Bronchial epithelial cell (primary cell): ENCODE measurements around the gene HOXB5. TPM values are rescaled to one million over a fixed set of nuclear protein-coding genes. Genes with fewer than 3 reads are reported as not detected.

Experiments used
- DNase-seq: peaks from one replicate; pipeline ENCODE4 v3.0.0-alpha.2; 2010; ENCODE audit warnings: low read depth
- FAIRE-seq: peaks from 2 replicates; lab custom pipeline; 2011; peaks lifted over from hg19 to GRCh38; lab: Jason Lieb, UNC
- H3K27me3 ChIP-seq: 2 replicates; pipeline ENCODE4 v1.5.1; 2011; ENCODE audit warnings: low read length; ENCODE audit not compliant: control insufficient read depth, insufficient read depth
- H3K36me3 ChIP-seq: 2 replicates; pipeline ENCODE4 v1.5.1; 2011; ENCODE audit warnings: low read length; ENCODE audit not compliant: control insufficient read depth, insufficient read depth
- H3K4me3 ChIP-seq: 2 replicates; pipeline ENCODE4 v1.5.1; 2011; ENCODE audit warnings: mild to moderate bottlenecking, low read depth, low read length, control low read depth
- CTCF ChIP-seq: IDR thresholded peaks from 2 replicates; pipeline ENCODE4 v1.5.1; 2011; ENCODE audit warnings: mild to moderate bottlenecking, moderate library complexity, low read length, control low read depth, inconsistent platforms; ENCODE audit not compliant: insufficient read depth, severe bottlenecking
- total RNA-seq: library from RNA; depleted of rRNA; stranded (reverse); fragments of >200 nt; gene quantifications from 2 replicates; pipeline ENCODE4 v1.2.1, GENCODE V29; 2014

Gene HOXB5
- total RNA-seq, 1 donor from 2014 or later = not detected

GRCh38 chr17:48613862-48614694, 20.5 kb upstream of the HOXB5 start:
- H3K4me3 ChIP-seq = no peak overlapping the region
- no peak for DNase-seq

GRCh38 chr17:48612854-48613691, 19.5 kb upstream of the HOXB5 start:
- Histone ChIP-seq H3K4me3 (no peak overlapping the region), H3K27me3 (peaks cover 82% of the 10 kb centered on the region)
- DNase-seq = no peak

More at GRCh38 chr17:48613862-48614694, 20.5 kb upstream of the HOXB5 start:
- Histone ChIP-seq H3K36me3 (no peaks in the 10 kb centered on the region), H3K27me3 (peaks cover 82% of the 10 kb centered on the region)
- TF ChIP-seq CTCF = no peak
- FAIRE-seq = no peak

GRCh38 chr17:48612456-48612853, 18.9 kb upstream of the HOXB5 start:
- Histone ChIP-seq H3K4me3 (no peak overlapping the region), H3K27me3 (peaks cover 80% of the 10 kb centered on the region), H3K36me3 (no peaks in the 10 kb centered on the region)
- no peak for FAIRE-seq
- TF ChIP-seq CTCF = no peak
- DNase-seq = no peak

More at GRCh38 chr17:48612854-48613691, 19.5 kb upstream of the HOXB5 start:
- no peaks in the 10 kb centered on the region for H3K36me3 ChIP-seq
- TF ChIP-seq CTCF = peak; percentile 6
- FAIRE-seq = no peak

- H3K4me3 ChIP-seq = no peak overlapping the region
- FAIRE-seq (no peak), DNase-seq (no peak)
Observed at GRCh38 chr17:48611681-48612455, 18.3 kb upstream of the HOXB5 start.

More at GRCh38 chr17:48611681-48612455, 18.3 kb upstream of the HOXB5 start:
- H3K36me3 ChIP-seq = no peaks in the 10 kb centered on the region
- TF ChIP-seq CTCF = no peak
- H3K27me3 ChIP-seq = peaks cover 83% of the 10 kb centered on the region
